GM18498 (cell line): ENCODE data around the gene RELL2.

Experiments used
- ATAC-seq: cut with Tn5 transposase; IDR thresholded peaks from one replicate; pipeline ENCODE4 v1.9.1; 2021; ENCODE audit warnings: mild to moderate bottlenecking, moderate library complexity; ENCODE audit not compliant: unreplicated experiment

Gene RELL2

DNA sequence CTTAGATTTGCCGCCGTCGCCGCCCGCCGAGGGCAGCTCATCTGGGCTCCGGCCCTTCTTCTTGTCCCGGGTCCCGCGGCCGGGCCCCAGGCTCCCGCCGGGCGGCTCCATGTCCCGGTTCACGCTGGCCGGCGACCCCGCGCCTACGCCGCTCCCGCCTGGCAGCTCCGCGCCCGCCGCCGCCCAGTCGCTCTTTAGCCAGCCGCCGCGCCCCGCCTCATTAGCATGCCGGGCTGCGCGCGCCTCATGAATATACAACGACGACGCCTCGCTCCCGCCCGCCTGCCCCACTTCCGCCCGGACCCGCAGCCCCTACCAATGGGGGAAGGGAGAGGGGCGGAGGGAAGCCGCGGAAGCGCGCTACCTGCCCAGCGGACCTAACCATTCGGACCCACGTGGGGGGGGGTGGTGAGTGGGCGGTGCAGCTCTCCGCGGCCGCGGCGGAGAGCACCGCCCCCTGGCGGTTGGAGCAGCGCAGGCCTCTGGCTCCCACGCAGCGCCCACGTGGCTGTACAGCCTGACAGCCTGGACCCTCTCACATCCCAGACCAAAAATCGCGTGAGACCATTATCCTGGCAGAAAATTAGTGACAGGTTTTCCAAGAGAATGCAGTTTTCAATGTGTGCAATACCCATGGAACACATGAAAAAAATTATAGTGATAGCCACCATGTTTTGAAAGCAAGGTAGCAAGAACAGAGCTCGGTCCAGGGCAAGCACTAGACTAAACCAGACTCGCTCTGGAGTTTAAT, 17.8 kb upstream of the RELL2 start, which contains the start of gene DIAPH1:
TSS of gene DIAPH1 (minus strand) at position 197 of the 751 bp plus-strand sequence. CDS start at position 111, 86 bp downstream.
- ATAC-seq, result peak; percentile 85

DNA sequence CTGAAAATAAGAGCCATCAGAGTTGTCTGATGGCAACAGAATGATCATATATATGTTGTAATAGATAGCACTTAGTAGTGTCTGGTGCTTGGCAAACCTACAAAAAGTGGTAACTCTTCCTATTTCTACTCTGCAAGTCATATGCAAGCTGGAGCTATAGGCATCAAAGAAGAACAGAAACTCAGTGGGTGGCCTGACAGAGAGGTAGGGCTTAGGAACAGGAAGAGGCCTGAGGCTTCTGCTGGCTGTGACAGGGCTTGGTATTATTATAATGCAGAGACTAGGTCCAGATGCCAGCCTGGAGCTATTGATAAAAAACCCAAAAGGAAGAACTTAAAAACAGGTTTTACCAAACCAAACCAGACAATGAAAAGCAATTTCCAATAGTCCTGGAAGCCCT, 13.6 kb upstream of the RELL2 start:
- ATAC-seq, result peak; percentile 56

DNA sequence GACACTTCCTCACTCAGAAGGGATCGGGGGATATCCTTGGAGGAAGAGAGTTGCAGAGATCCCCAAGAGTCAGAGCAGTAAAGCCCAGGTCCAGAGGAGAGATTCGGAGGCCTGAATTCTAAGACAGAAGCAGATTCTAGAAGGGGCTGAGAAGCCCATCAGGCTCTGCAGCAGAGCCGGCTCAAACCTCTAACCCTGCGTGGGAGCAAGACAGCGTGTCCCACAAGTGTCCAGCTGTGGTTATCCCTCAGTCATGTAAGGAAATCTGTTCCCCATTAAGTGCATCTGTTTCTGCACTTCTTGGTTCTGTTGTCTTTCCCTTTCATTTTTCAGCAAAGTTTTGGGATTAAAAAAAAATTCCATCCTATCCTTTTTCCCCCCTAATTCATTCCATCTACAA, 13.2 kb upstream of the RELL2 start:
- no peak for ATAC-seq

DNA sequence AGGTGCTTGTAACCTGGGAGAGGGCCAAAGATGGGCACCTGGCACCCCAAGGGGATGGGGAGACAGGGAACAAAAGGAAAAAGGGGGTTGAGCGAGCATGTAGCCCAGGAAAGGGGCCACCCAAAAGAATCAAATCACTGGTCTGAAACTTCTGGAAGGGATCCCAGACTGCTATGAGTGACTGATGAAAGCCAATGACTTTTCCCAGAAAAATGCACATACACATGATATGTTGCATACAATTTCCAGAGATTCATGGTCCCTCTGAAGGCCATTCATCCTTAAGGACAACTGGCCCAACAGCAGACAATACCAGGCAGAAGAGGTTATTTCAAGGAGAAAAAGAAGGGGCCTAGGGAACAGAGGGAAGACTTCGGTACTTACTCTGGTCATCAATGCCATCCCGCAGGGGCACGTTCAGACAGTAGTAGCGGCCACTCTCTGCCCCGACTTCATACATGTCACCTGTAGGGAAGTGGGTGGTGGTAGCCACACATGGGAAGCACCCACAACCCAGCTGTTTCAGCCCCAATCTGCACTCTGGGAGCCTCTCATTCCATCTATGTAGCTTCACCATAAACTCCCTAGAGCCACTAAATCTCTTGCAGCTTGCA, 8.5 kb upstream of the RELL2 start:
- no peak for ATAC-seq

DNA sequence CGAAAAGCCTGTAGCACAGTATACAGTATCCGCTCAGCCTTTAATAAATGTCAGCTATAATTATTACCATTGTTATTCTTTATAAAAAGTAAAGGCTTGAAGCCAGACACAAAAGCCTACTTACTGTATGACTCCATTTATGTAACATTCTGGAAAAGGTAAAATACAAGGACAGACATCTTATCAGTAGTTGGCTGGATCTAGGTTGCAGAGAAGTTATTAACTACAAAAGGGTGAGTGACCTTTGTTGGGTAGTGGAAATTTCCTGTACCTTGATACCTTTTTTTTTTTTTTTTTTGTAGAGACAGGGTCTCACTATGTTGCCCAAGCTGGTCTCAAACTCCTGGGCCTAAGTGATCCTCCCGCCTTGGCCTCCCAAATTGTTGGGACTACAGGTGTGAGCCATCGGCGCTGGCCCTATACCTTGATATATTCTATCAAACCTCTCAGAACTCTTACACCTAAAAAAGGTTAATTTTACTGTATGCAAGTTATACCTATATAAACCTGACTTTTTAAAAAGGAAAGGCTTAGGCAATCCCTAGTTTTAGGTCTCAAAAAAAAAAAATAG, 6.1 kb upstream of the RELL2 start:
- ATAC-seq, result no peak

DNA sequence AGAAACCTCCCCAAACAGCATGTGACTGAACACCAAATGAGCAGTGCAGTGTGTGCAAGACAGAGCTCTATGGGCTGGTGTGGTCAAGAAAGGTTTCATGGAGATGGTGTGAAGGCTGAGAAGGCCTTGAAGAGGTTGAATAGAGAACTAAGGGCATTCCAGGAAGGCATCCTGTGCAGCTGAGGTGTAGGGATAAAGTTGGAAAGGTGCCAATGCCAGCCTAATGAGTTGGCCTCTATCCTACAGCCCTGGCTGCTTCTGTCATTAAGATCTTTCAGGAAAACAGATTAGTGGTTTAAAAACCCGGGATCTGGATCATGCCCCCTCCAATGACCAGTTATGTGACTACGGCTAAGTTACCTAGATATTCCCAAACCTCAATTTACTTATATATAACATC, 4.1 kb upstream of the RELL2 start:
- ATAC-seq, result no peak

DNA sequence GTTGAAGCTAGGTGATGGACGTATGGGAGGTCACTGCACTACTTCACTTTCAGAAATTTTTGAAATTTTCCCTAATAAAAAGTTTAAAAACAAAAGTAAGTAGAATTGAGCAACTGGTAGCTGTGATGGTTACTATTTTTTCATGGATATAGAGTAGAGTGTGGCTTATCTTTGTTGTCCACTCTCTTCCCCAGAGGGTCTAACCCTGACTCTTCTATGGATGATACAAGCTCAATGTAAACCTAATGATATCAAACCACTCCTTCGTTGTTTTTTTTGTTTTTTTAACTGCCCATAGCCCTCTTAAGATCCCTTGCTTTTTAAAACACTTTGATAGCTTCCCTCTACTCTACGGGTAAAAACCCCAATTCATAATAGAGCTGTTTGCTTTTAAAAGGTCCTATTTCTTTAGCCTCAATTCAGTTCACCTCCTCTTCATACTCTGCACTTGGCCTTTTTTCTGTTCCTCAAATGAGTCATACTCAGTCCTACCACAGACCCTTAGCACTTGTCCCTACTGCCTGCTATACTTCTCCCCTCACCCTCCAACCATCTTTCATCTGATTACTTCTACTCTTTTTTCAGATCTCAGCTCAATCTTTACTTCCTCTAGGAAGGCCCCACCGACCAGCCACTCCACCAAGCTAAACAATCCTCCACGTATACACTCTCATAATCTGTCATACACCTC, 2.8 kb upstream of the RELL2 start:
- ATAC-seq, result peak; percentile 59

DNA sequence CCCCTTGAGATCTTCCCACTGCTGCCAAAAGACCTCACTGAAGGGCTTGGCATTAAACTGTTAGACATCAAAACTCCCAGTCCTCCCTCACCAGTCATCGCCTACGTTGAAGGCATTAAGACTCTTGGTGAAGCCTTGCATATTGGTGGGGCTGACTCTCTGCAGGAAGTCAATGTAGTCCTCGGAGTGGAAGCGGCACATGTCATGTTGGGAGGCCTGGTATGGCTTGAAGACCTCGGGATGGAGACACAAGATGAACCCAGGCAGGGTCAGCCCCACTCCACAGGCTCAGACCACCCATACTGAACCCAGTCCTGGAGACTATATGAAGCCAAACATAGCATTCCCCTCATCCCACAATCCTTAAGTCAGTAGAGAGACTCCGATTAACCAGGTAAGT, 2.1 kb upstream of the RELL2 start:
- ATAC-seq, result no peak

DNA sequence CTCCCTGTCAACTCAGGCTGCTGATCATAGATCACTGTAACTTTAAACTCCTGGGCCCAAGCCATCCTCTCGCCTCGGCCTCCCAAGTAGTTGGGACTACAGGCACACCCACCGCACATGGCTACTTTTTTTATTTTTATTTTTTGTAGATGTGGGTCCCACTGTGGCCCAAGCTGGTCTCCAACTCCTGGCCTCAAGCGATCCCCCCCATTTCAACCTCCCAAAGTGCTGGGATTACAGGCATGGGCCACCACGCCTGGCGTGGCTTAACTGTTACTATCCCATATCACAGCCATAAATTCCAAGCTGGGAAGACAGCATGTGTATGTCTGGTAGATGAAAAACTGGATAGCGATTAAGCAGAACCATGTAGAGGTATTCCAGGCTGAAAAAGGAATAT, 1.2 kb upstream of the RELL2 start:
- ATAC-seq, result no peak

DNA sequence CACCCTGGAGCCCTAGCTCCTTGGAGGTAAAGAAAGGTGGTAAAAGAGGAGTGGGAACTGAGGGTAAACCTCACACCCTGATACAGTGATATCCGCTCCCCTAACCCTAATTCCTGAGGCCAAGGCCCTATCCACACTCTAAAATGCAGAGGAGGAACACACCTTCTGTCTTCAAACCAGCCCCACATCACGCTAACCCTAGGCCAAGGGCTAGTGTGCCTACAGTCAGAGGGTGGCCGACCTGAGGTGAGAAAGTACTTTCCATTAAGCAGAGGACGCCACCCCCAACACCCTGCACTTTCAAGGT, 738 bp upstream of the RELL2 start:
- ATAC-seq, result no peak

DNA sequence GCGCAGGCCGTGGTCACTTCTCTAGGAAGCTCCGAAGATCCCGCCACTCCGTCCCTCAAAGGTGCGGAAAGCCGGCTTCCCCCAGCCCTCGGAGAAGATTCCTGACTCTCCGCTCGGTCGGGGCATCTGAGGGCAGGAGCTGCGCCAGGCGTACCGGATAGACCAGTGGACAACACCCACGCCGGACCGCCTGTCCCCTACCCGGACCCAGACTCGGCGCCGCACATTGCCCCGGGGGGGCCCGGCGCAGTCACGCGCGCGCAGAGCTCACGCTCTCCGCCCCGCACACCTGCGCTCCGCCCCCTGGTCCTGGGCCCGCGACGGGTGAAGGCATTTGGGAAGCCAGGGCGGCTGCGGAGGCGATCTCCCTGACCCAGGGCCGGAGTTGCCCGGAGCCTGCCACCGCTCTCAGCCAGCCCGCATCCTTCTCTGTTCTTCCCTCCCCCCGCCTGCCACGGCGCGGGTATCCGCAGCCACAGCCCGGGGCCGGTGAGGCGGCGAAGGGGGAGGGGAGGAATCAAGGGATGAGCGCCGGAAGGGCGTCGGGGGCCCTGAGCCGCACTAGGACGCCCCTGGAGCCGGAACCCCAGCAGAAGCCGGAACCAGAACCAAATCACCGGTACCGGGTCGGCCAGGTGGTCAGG, 448 bp downstream of the RELL2 start:
- ATAC-seq, result peak; percentile 29

DNA sequence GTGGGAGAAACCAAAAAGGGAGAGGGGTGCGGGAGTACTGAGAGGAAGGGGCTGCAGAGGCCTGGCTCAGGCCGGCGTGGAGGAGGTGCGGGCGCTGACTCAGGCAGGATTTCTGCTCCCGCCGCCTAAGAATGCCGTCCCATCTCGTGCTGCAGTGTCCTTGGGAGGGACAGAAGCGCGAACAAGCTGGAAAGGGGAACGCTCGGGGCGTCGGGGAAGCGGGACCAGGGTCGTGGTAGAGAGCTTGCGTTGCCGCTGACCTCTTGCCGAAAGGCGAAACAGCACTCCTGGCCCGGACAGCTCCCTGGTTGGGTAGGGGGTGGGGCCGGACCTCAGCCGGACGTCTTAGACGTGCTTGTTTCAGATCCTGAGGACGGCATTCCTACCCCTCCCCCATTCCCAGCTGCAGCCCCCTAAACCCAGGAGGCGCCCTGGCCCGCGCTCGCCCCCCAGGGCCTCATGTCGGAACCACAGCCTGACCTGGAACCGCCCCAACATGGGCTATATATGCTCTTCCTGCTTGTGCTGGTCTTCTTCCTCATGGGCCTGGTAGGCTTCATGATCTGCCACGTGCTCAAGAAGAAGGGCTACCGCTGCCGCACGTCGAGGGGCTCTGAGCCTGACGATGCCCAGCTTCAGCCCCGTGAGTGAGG, 1.1 kb downstream of the RELL2 start:
- peak; percentile 26 for ATAC-seq

DNA sequence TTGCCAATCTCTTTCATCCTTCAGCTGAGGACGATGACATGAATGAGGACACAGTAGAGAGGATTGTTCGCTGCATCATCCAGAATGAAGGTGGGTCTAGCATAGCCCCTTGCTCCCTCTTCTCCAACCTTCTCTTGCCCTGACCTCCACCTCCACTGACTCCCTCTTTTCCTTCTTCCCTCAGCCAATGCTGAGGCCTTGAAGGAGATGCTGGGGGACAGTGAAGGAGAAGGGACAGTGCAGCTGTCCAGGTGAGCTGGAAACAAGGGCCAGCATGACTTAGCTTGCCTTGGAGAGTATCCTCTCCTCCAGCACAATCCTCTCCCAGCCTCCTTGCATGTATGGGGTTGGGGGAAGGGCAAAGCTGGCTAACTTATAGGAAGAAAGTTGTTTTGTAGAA, 2.0 kb downstream of the RELL2 start:
- no peak for ATAC-seq

DNA sequence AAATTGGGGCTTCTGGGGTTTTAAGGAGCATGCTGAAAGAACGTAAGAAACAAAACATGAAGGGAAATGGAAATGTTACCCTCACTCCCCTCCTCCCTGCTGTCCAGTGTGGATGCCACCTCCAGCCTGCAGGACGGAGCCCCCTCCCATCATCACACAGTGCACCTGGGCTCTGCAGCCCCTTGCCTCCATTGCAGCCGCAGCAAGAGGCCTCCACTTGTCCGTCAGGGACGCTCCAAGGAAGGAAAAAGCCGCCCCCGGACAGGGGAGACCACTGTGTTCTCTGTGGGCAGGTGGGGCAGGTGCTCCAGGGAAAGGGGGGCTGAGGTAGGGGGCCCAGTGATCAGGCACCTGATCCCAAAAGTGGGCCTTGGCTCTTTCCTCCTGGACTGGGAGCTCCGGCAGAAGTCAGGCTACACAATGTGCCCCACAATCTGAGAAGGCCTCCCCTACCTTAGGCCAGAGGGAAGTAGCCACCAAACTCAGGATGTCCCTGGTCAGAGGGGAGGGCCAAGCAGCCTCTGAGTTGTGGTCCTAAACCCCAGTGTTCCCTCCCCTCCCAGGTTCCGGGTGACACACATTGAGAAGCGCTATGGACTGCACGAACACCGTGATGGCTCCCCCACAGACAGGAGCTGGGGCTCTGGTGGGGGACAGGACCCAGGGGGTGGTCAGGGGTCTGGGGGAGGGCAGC, 2.7 kb downstream of the RELL2 start:
- no peak for ATAC-seq

DNA sequence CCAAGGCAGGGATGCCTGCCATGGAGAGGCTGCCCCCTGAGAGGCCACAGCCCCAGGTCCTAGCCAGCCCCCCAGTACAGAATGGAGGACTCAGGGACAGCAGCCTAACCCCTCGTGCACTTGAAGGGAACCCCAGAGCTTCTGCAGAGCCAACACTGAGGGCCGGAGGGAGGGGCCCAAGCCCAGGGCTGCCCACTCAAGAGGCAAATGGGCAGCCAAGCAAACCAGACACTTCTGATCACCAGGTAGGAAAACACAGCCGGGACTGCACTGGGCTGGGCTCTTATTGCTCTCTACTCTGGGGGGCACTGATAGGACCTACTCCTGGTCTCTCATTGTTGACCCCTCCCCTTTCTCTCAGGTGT, 3.2 kb downstream of the RELL2 start:
- no peak for ATAC-seq

DNA sequence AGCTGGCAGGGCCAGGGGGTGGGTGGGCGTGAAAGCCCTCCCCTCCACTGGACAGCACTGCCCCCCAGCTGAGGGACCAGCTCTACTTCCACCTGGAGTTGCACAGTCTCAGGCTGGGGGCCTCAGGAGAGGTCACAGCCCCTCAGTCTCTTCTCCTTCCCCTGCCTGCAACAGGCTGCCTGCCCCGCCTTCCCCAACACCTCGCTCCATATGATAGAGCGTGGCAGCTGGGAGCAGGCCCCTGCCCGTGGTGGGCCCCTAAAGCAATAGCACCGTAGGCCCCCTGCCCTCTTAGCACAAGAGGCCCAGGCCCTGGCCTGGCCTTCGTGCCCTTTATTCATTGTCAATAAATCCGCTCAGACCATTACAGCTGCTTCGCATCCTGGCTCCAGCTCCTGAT, 3.9 kb downstream of the RELL2 start:
- no peak for ATAC-seq

DNA sequence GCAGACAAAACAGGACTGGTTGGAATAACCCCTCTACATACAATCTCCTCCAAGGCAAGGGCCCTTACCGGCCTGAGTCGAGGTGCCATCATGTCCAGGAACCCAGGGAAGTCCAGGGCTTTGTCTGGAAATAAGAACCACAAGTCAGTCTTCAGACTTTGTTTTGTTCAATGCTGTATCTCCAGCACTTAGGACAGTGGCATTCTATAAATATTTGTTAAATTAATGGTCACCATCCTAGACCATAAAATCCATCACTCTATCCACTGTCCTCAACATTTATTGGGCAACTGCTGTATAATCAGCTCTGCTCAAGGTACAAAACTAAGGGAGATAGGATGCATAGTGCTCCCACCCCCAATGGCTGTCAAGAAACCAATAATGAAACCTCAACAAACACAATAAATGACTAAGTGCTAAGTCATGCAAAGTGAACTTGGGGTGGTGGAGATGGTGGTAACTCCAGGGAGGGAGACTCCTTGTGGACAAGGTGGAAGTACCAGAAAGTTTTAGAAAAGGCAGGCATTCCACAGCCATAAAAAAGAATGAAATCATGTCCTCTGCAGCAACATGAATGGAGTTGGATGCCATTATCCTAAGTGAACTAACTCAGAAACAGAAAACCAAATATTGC, 5.0 kb downstream of the RELL2 start:
- peak; percentile 50 for ATAC-seq

DNA sequence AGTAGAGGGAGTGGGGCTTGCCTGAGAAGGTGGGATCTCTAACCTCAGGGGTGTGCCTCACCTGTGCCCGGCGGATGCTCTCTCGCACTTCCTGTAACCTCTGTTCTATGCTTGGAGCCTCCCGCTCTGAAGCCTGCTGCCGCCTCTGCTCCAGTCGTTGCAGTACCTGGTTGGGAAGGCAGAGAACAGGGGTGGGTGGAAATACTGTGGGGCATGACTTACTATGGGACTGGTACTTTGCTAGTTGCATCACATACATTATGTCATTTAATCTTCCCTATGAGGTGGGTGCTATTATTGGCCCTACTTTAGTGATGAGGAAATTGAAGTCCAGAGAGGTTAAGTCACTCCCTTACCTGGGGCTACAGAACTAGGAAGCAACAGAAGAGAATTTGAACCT, 9.2 kb downstream of the RELL2 start:
- ATAC-seq, result no peak

DNA sequence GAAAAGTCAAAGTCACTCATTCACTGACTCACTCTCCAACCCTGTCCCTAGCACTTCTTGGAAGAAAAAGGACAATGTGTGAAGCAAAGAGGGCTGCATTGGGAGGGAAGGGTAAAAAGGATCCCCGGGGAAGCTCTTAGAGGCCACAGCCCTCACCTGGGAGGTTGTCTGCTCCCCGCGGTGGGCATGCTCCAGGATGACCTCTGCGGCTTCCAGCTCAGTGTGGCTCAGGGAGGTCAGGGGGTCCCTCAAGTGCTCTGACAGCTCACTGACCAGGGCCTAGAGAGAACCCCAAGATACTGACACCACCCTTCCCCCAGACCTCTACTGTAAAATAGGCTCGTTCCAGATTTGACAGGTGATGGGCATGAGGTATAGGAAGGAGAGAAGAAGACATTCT, 10.4 kb downstream of the RELL2 start:
- ATAC-seq, result no peak

DNA sequence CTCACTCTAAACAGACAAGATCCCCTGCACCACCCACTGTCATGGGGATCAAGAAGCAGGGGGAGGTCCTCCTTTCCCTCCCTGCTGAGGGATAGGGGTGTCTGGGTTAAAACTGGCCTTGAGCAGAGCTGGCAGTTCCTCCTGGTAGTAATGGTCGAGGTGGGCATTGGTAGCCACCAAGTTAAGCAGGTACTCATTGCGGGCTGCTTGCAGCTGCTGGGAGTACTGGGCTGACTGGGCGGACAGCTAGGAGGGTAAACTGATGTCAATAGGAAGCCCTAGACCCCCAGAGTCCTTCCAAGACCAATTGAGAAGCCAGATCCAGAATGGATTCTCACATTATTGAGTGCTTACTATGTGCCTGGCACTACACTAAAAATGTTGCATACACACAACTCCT, 11.1 kb downstream of the RELL2 start:
- ATAC-seq, result no peak
